ENCODE results near the gene PIK3R3. TPM values are rescaled to one million over a fixed set of nuclear protein-coding genes. Genes with fewer than 3 reads are reported as not detected.
"Not testable (repeated sequence)": the region's sequence is repeated elsewhere in the genome, so short reads cannot be mapped to it uniquely, and the experiment has no call there.

PIK3R3 gene
- total RNA-seq, 1 donor from 2014 or later, result 54.1 TPM

- H3K27ac Mint-ChIP-seq, result no peak overlapping the region
- TF ChIP-seq CTCF (IDR thresholded peaks at IDR 0.05; ENCODE audit: unreplicated experiment), result no peak
These were observed 29.5 kb downstream of the PIK3R3 start for GRCh38 chr1:46102769-46103476.

GRCh38 chr1:46099215-46099614 lies 33.2 kb downstream of the PIK3R3 start:
- no peak for TF ChIP-seq CTCF (IDR thresholded peaks at IDR 0.05; ENCODE audit: unreplicated experiment)
- Mint-ChIP-seq H3K9me3 (ENCODE audit: low read depth) (peaks cover 25% of the 10 kb centered on the region), H3K27me3 (no peaks in the 10 kb centered on the region), H3K4me1 (ENCODE audit: low read depth) (peaks cover 4% of the 10 kb centered on the region), H3K4me3 (ENCODE audit: low read depth) (no peak overlapping the region), H3K36me3 (ENCODE audit: insufficient read depth) (peaks cover 41% of the 10 kb centered on the region), H3K27ac (no peak overlapping the region)
- DNase-seq (ENCODE audit: low spot score, unreplicated experiment), result no peak

More at GRCh38 chr1:46102769-46103476, 29.5 kb downstream of the PIK3R3 start:
- peaks cover 19% of the 10 kb centered on the region for H3K9me3 Mint-ChIP-seq (ENCODE audit: low read depth)
- no peaks in the 10 kb centered on the region for H3K27me3 Mint-ChIP-seq
- H3K4me1 Mint-ChIP-seq (ENCODE audit: low read depth), result peaks cover under 1% of the 10 kb centered on the region
- DNase-seq (ENCODE audit: low spot score, unreplicated experiment), result no peak
- H3K4me3 Mint-ChIP-seq (ENCODE audit: low read depth), result no peak overlapping the region
- H3K36me3 Mint-ChIP-seq (ENCODE audit: insufficient read depth), result peaks cover 32% of the 10 kb centered on the region

GRCh38 chr1:46098027-46098712 lies 34.3 kb downstream of the PIK3R3 start:
- H3K4me3 Mint-ChIP-seq (ENCODE audit: low read depth), result no peak overlapping the region
- DNase-seq (ENCODE audit: low spot score, unreplicated experiment), result no peak
- no peak for TF ChIP-seq CTCF (IDR thresholded peaks at IDR 0.05; ENCODE audit: unreplicated experiment)
- H3K4me1 Mint-ChIP-seq (ENCODE audit: low read depth), result peaks cover 4% of the 10 kb centered on the region
- peak overlapping the region; percentile 54 for H3K27ac Mint-ChIP-seq
- peaks cover 25% of the 10 kb centered on the region for H3K9me3 Mint-ChIP-seq (ENCODE audit: low read depth)
- H3K27me3 Mint-ChIP-seq, result no peaks in the 10 kb centered on the region
- H3K36me3 Mint-ChIP-seq (ENCODE audit: insufficient read depth), result peaks cover 41% of the 10 kb centered on the region

- Mint-ChIP-seq H3K27me3 (no peaks in the 10 kb centered on the region), H3K27ac (peak overlapping the region; percentile 85), H3K9me3 (ENCODE audit: low read depth) (peaks cover 21% of the 10 kb centered on the region), H3K4me3 (ENCODE audit: low read depth) (no peak overlapping the region), H3K4me1 (ENCODE audit: low read depth) (peaks cover 4% of the 10 kb centered on the region), H3K36me3 (ENCODE audit: insufficient read depth) (peaks cover 34% of the 10 kb centered on the region)
- no peak for TF ChIP-seq CTCF (IDR thresholded peaks at IDR 0.05; ENCODE audit: unreplicated experiment)
- no peak for DNase-seq (ENCODE audit: low spot score, unreplicated experiment)
These were observed 35.3 kb downstream of the PIK3R3 start for GRCh38 chr1:46097149-46097472.

- H3K4me1 Mint-ChIP-seq (ENCODE audit: low read depth), result peaks cover 4% of the 10 kb centered on the region
- peak overlapping the region; percentile 85 for H3K27ac Mint-ChIP-seq
- no peak for TF ChIP-seq CTCF (IDR thresholded peaks at IDR 0.05; ENCODE audit: unreplicated experiment)
- H3K27me3 Mint-ChIP-seq, result no peaks in the 10 kb centered on the region
- no peak overlapping the region for H3K4me3 Mint-ChIP-seq (ENCODE audit: low read depth)
- no peak for DNase-seq (ENCODE audit: low spot score, unreplicated experiment)
- H3K9me3 Mint-ChIP-seq (ENCODE audit: low read depth), result peaks cover 19% of the 10 kb centered on the region
- H3K36me3 Mint-ChIP-seq (ENCODE audit: insufficient read depth), result peaks cover 33% of the 10 kb centered on the region
These were observed 35.9 kb downstream of the PIK3R3 start for GRCh38 chr1:46096269-46097148.

GRCh38 chr1:46095110-46095509 lies 37.3 kb downstream of the PIK3R3 start:
- H3K27me3 Mint-ChIP-seq; H3K4me1 Mint-ChIP-seq (ENCODE audit: low read depth); H3K27ac Mint-ChIP-seq; H3K4me3 Mint-ChIP-seq (ENCODE audit: low read depth); DNase-seq (ENCODE audit: low spot score, unreplicated experiment): not testable (repeated sequence)
- peaks cover 26% of the 10 kb centered on the region for H3K36me3 Mint-ChIP-seq (ENCODE audit: insufficient read depth)
- H3K9me3 Mint-ChIP-seq (ENCODE audit: low read depth), result peaks cover 16% of the 10 kb centered on the region
